ENCODE measurements around the gene HECTD4.

HECTD4 gene

GRCh38 chr12:112381883-112382796, at the start of gene HECTD4:
Gene HECTD4, minus strand, starts transcription at chr12:112382431. Its CDS starts 303 bp downstream, at chr12:112382128.
- in situ Hi-C loops (cut with MboI; ENCODE audit: low pct_unique_long_range_greater_than_20kb, low sequenced_read_pairs, unreplicated experiment) = loop anchor here (10.0 to 25.0 kb wide), 2 partner anchors 177 to 445 kb away; no protein-coding TSS in a partner anchor
- no peak for TF ChIP-seq CTCF (IDR thresholded peaks at IDR 0.05; ENCODE audit: extremely low read depth, insufficient read depth, missing control alignments)
- DNase-seq (ENCODE audit: low spot score) = peak; percentile 98

- DNase-seq (ENCODE audit: low spot score) = no peak
- in situ Hi-C loops (cut with MboI; ENCODE audit: low pct_unique_long_range_greater_than_20kb, low sequenced_read_pairs, unreplicated experiment) = no loop called here
- no peak for TF ChIP-seq CTCF (IDR thresholded peaks at IDR 0.05; ENCODE audit: extremely low read depth, insufficient read depth, missing control alignments)
Measured at GRCh38 chr12:112431965-112432364, 49.7 kb upstream of the HECTD4 start.

- in situ Hi-C loops (cut with MboI; ENCODE audit: low pct_unique_long_range_greater_than_20kb, low sequenced_read_pairs, unreplicated experiment) = no loop called here
- no peak for TF ChIP-seq CTCF (IDR thresholded peaks at IDR 0.05; ENCODE audit: extremely low read depth, insufficient read depth, missing control alignments)
- no peak for DNase-seq (ENCODE audit: low spot score)
Measured at GRCh38 chr12:112430929-112431328, 48.7 kb upstream of the HECTD4 start.

GRCh38 chr12:112427760-112428159, 45.5 kb upstream of the HECTD4 start:
- no peak for DNase-seq (ENCODE audit: low spot score)
- in situ Hi-C loops (cut with MboI; ENCODE audit: low pct_unique_long_range_greater_than_20kb, low sequenced_read_pairs, unreplicated experiment) = no loop called here
- no peak for TF ChIP-seq CTCF (IDR thresholded peaks at IDR 0.05; ENCODE audit: extremely low read depth, insufficient read depth, missing control alignments)

GRCh38 chr12:112425582-112426382, 43.6 kb upstream of the HECTD4 start:
- in situ Hi-C loops (cut with MboI; ENCODE audit: low pct_unique_long_range_greater_than_20kb, low sequenced_read_pairs, unreplicated experiment) = no loop called here
- TF ChIP-seq CTCF (IDR thresholded peaks at IDR 0.05; ENCODE audit: extremely low read depth, insufficient read depth, missing control alignments) = no peak
- DNase-seq (ENCODE audit: low spot score) = no peak

GRCh38 chr12:112424126-112424525, 41.9 kb upstream of the HECTD4 start:
- DNase-seq (ENCODE audit: low spot score) = no peak
- in situ Hi-C loops (cut with MboI; ENCODE audit: low pct_unique_long_range_greater_than_20kb, low sequenced_read_pairs, unreplicated experiment) = no loop called here
- TF ChIP-seq CTCF (IDR thresholded peaks at IDR 0.05; ENCODE audit: extremely low read depth, insufficient read depth, missing control alignments) = no peak

All from GM13977 (cell line).